ENCODE measurements around the gene RGS6.

DNA sequence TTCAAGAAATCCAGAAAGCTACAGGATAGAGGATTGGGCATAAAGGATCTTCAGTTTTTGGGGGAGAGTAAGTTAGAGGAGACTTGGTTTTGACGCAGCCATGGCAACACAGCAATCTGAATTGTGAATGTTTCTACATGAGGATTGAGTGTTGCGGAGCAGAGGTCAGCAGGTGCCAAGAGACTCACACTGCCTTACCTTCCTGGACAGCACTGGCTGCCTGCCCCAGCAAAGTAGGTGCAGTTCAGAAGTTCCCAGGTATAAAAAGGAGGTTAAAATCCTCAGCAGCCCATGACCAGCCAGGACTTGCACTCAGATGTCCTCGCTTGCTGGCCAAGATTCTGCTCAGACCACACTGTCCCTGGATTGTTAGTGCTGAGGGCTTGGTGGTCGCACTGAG lies 590.6 kb downstream of the RGS6 start:
- TF ChIP-seq, protein P1, sequence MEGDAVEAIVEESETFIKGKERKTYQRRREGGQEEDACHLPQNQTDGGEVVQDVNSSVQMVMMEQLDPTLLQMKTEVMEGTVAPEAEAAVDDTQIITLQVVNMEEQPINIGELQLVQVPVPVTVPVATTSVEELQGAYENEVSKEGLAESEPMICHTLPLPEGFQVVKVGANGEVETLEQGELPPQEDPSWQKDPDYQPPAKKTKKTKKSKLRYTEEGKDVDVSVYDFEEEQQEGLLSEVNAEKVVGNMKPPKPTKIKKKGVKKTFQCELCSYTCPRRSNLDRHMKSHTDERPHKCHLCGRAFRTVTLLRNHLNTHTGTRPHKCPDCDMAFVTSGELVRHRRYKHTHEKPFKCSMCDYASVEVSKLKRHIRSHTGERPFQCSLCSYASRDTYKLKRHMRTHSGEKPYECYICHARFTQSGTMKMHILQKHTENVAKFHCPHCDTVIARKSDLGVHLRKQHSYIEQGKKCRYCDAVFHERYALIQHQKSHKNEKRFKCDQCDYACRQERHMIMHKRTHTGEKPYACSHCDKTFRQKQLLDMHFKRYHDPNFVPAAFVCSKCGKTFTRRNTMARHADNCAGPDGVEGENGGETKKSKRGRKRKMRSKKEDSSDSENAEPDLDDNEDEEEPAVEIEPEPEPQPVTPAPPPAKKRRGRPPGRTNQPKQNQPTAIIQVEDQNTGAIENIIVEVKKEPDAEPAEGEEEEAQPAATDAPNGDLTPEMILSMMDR (IDR thresholded peaks at IDR 0.05): no peak
- TF ChIP-seq POLR2A (IDR thresholded peaks at IDR 0.05): no peak
